ENCODE results near the gene GSC2.

Gene GSC2

DNA sequence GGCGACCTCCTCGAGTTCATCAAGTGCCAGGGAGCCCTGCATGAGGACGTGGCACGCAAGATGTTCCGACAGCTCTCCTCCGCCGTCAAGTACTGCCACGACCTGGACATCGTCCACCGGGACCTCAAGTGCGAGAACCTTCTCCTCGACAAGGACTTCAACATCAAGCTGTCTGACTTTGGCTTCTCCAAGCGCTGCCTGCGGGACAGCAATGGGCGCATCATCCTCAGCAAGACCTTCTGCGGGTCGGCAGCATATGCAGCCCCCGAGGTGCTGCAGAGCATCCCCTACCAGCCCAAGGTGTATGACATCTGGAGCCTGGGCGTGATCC lies 18.4 kb downstream of the GSC2 start:
- DNase-seq: no peak

- no peak for DNase-seq
Observed at GRCh38 chr22:19130959-19131684, 19.0 kb downstream of the GSC2 start, which contains the start of gene TSSK2. Gene TSSK2, plus strand, starts transcription at chr22:19131308. Its CDS starts 92 bp downstream, at chr22:19131400.

DNA sequence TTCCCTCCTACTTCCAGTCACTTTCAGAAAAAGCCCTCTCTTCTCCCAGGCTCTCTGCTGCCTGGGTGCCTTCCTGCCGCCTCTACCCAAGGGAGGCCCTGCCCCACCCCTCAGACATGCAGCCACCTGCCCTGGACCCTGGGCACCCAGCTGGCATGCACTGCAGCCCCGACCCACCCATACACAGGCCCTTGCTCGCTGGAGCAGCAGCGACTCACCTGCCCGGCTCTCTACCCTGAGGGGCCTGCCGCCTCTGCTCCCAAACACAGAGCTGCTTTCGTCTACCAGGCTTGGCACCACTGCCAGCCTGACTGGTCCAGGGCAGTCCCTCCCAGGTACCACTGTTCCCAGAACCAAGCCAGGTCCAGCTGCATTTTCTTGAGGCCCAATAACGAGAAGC lies 20.2 kb downstream of the GSC2 start:
- no peak for DNase-seq

- no peak for DNase-seq
Observed at GRCh38 chr22:19128946-19129727, 21.0 kb downstream of the GSC2 start.

DNA sequence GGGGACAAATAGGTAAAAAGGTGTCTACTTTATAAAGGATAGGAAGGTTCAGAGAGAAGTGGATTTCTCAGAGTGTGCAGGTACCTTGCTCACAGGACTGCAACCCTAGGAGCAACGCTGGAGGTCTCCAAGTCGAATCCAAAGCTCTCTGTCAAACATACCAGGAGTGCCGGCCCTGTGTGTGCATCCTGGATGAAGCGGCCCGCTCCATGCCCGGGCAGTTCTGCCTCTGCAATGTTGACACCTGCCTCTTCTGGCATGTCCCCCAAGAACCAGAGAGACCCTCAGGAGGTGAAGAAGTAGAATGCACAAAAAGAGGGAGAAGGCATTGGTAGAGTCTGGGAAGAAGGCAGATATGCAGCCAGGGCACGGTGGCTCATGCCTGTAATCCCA lies 22.1 kb downstream of the GSC2 start:
- no peak for DNase-seq

DNA sequence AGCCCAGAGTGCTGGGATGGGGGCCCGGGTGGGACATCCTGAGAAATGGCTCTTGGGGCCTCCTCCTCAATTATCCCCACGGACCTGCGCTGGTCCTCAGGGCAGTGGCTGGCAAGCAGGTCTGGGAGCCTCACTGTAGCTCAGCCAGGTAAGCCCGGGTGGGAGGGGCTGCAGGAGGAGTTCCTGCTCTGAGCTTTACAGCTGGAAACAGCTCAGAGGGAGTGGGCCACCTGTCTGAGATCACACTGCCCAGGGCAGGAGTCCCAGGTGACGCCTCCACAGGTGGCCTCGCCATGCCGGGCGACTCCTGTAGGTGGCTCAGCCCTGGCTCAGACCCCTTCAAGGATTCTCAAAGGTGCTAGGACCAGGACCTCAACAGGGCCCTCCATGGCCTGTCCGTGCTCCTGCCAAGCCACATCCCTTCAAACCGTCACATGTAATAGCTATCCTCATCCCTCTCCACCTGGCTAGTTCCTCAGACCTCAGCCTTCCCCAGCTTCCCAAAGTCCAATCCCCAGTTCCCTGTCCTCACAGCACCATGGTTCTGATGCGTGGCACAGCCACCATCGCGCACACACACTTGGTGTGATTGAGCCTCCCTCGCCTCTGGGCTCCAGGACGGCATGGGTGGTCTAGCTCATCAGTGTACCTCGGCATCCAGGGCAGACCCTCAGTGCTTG lies 22.6 kb downstream of the GSC2 start:
- DNase-seq: no peak

GRCh38 chr22:19126309-19127273 lies 23.5 kb downstream of the GSC2 start:
- no peak for DNase-seq

DNA sequence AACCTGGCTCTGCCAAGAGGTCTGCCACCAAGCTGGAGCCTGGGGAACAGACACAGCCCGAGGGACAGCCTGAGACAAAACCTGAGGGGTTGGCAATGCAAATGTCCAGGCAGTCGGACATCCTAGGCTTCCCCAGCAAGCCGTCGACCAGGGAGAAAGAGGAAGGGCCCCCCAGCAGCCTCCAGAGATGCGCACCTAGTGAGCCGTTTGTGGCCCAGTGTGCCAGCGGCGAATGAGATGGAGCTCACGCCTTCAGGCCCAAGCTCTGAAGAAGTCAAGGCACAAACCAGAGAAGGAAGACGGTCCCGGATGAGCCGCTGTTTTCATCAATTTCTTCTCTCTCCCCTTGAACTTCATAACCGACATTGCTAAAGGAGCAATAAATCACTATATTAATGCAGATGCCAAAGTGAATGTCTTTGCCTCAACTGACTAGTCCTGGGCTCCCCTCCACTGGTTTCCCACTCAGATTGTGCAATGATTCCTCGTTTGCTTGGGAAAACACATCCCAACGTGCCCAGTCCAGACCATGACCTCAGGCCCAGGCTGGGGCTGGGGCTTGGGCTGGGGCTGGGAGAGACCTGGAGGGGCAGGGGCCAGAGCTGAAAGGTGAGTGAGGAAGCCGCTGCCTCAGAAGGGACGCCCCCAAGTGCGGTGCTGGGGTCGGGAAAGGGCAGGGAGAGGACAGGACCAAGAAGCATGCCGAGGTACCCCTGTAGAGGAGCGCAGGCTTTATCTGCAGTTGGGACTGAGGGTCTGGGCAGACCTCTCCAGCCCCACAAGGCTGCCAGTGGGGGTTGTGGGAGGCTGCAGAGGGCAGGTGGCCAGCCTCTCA lies 24.4 kb downstream of the GSC2 start:
- DNase-seq: no peak

- DNase-seq: no peak
Observed at GRCh38 chr22:19125011-19125410, 25.1 kb downstream of the GSC2 start.

GRCh38 chr22:19124377-19124776 lies 25.7 kb downstream of the GSC2 start:
- no peak for DNase-seq

DNA sequence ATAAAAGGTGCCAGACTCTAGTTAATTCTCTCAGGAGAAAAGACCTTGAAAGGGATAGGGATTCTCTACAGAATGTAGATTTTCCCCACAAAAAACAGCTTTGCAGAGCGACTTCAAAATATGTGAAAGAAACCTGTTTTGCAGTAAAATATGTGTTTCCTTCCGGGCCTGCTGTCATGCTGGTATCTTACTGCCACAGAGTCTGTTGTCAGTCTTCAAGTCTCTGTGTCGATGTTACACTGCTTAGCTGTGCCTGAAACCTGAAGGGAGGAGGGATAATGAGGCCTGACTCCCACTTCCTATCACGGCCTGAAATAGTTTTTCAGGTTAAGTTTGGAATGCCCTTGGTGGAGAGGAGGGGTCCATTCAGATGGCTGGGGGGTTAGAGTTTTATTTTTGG lies 26.2 kb downstream of the GSC2 start:
- DNase-seq: no peak

- DNase-seq: no peak
Observed at GRCh38 chr22:19122752-19123492, 27.2 kb downstream of the GSC2 start.

DNA sequence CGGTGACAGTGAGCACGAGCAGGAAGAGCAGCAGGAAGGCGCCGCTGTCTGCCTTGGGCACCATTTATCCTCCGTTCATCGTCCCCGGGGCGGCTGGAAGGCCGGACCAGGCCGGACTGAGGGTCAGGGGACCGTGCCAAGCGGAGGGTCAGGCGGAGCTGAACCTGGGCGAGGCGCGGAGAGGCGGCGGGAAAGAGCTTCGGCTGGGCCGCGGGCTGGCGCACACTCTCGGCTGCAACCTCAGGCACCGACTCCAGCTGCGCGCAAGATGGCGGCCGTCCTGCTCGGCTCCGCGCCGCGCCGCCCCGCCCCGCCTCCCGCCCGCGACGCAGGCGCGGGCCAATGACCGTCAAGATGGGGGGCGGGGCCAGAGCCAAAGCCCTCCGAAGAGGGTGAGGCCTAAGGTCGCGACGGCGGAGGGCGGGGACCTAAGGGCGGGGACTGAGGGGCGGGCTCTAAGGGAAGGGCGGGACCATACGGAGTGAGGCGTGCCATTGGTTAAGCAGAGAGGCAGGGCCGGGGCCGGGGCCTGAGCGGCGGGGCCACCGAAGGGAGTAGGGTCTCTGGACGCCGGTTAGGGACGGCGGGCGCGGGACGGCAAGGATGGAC lies 27.8 kb downstream of the GSC2 start, which contains the start of gene DGCR2:
Gene DGCR2, minus strand, starts transcription at position 270 of the 609 bp plus-strand sequence. Its CDS starts 206 bp downstream, at position 64.
- peak; percentile 92 for DNase-seq

DNA sequence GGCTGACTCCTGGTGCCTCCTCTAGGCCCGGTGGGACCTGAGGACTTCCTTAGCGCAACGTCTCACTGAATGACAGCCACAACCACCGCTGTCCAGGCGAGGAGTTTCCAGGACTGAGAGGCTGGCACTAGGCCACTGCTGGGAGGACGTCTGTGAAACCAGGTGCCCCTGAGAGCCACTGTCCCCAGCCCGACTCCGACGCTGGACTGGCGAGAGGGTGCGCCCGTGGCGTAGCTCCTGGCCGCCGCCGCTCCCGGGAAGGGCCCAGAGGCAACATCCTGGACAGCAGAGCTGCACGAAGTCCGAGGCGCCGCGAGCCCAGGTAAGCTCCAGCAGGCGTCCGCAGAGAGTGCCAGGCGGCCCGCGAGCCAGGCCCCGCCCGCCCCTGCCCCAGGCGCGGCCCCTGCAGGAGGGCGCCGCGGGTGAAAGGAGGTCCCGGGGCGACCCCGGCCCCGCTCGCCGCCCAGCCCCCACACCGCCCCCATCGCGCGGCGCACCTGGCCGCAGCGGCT lies 28.4 kb downstream of the GSC2 start:
- DNase-seq: no peak

DNA sequence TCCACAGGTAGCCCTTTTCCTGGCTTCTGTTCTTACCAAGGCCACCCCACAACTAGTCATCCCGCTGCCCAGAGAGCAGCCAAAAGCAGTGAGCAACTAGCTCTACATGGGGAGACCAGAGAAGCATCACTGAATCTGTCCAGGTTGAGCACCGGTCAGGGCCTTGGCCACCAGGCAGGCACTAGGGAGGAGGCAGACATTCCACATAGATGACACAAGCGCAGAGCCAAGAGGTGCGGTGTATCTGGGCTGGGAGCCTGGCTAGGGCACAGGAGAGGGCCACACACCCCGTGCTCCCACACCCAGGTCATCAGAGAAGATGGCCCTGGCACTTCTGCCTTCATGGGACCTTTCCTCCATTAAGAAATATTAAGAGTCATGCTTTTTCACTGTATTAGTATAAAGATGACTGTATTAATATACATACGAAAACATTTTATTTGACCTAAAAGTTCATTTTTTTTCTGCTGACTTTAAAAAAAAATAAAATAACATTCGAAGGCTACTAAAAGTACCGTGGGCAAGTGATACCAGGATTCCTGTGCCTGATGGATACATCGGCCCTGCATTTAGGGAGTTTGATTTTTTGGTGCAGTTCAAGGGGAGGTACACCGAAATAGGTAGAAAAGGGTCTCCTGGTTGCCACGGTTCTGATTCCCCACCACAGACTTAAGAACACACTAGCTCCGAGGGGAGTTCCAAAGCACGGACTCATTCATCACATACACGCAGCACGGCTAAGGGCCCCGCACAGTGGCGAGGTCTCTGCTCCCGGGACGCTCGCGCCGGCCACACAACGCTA lies 29.1 kb downstream of the GSC2 start:
- DNase-seq: peak; percentile 6

DNA sequence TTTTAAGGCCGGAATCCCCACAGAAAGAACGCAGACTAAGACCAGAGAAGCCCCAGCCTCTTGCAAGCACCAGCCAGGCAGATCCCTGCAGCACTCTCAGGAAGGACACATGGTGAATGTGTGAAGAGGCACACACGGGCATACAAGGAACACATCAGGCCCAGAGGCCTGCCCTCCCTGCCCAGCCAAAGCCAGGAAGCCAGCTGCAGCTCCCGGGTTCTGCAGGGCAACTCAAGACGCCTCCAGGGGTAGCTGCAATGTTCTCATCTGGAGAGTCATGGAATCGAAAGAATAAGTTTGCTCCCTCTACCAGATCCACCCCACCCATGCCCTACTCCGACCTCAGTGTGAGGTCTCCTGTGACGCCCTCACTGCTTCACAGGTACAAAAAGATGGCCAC lies 30.1 kb downstream of the GSC2 start:
- DNase-seq: no peak

DNA sequence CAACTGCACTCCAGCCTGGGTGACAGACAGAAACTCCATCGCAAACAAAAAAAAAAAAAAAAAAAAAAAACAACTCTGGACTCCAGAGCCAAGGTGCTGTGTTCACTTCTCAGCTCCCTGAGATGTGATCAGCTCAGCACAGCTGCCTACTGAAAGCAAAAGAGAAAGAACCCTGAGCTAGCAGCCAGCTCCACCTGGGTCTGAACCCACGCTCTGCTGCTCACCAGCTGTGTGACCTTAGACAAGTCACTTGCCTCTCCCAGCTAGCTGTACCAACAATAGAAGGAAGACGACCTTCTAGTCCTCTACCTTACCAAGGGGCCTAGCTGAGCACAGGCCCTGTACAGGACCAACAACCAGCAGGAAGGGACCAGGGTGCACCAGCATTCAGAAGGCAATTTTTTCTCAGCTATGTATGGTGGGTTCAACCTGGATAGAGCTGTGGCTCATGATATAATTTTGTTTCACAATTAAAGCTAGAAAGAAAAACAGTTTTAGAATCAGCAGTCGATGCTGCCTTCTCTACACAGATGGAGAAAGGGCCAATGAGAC lies 31.7 kb downstream of the GSC2 start:
- no peak for DNase-seq

DNA sequence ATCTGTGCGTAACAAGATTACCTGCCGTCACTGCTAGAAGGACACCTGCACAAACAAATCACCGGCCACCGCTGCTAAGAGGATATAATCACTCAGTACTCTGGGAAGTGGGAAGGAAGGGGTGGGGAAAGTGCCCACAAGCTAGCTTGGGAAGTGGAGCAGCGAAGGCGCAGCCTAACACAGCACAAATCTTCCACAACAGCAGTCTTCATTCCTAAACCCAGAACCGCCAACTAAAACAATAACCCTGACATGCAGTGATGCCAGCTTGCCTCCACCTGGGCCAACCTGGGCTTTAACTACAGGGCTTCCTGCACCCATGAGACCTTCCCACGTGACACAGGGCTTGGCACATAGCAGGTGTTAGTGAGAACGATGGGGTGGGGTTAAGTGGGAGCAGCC lies 33.0 kb downstream of the GSC2 start:
- no peak for DNase-seq

DNA sequence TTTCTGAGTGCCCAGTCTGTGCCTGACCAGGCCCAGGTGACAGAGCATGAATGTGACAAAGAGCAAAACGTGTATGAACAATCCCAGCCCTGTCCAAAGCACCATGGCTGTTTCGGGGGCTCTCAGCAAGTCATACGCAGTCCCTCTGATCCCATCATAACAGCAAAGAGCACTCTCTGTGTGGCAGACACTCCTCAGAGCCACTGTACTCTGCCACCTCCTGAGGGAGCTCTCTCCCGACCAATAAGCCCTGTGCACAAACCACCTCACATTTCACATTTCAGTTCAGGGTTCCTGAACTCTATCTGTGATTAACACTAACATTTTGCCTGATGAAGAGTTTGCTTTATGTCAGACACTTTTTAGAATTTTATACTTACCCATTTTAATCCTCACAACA lies 34.5 kb downstream of the GSC2 start:
- DNase-seq: no peak

Measured in amniotic stem cell (primary cell).